ENCODE data around the gene DDX59.

DNA sequence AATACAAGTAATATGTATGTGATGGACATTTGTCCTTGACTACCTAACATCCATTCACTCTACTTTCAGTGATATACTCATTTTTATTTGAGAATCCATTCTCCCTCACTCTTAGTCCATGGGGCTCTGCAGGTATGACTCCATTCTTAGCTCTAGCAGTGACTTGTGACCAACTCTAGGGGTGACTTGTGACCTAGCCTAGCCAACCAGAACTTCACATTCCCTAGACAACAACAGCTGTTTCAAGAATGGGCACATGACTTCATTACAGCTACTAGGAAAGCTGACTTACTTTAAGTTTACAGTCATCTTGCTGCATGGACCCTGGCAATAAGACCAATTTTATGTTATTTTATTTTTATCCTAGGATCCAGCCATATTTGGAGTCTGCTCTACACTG, 23.6 kb upstream of the DDX59 start:
- TF ChIP-seq, protein P1, sequence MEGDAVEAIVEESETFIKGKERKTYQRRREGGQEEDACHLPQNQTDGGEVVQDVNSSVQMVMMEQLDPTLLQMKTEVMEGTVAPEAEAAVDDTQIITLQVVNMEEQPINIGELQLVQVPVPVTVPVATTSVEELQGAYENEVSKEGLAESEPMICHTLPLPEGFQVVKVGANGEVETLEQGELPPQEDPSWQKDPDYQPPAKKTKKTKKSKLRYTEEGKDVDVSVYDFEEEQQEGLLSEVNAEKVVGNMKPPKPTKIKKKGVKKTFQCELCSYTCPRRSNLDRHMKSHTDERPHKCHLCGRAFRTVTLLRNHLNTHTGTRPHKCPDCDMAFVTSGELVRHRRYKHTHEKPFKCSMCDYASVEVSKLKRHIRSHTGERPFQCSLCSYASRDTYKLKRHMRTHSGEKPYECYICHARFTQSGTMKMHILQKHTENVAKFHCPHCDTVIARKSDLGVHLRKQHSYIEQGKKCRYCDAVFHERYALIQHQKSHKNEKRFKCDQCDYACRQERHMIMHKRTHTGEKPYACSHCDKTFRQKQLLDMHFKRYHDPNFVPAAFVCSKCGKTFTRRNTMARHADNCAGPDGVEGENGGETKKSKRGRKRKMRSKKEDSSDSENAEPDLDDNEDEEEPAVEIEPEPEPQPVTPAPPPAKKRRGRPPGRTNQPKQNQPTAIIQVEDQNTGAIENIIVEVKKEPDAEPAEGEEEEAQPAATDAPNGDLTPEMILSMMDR (conservative IDR thresholded peaks at IDR 0.05; ENCODE audit: low read length) = no peak
- TF ChIP-seq EZH2phosphoT487 (IDR thresholded peaks at IDR 0.05; ENCODE audit: borderline replicate concordance, low read depth, low read length) = no peak
